CD8-positive, alpha-beta memory T cell (primary cell): Measurements from ENCODE around the gene TRPV5. TPM values are rescaled to one million over a fixed set of nuclear protein-coding genes. Genes with fewer than 3 reads are reported as not detected.

Experiments used
- CTCF ChIA-PET: fragments of 350-600 bp; sonication (Branson Sonifier 250); formaldehyde crosslinking; loops from one replicate; lab custom pipeline; 2021; ENCODE audit warnings: antibody characterized with exemption; lab: Charles Lee
- POLR2A ChIA-PET: fragments of 350-600 bp; sonication (Branson Sonifier 250); formaldehyde crosslinking; loops from one replicate; lab custom pipeline; 2021; ENCODE audit warnings: antibody characterized with exemption; lab: Charles Lee
- DNase-seq, 5 donors: peaks; one replicate each; pipeline versions ENCODE4 v3.0.0 to v3.0.0-alpha.2; 2020 to 2022; ENCODE audit warnings: mixed read lengths in 1 of 5
- H3K27ac ChIP-seq: one replicate; pipeline ENCODE4 v1.7.0; 2013; ENCODE audit warnings: low read depth, mild to moderate bottlenecking, low read length, moderate library complexity
- H3K27me3 ChIP-seq: 2 replicates; pipeline ENCODE4 v1.7.0; 2013; ENCODE audit warnings: low read length, mild to moderate bottlenecking; ENCODE audit not compliant: insufficient read depth, poor library complexity, severe bottlenecking
- H3K36me3 ChIP-seq: 2 replicates; pipeline ENCODE4 v1.7.0; 2013; ENCODE audit warnings: mild to moderate bottlenecking, low read length, moderate library complexity; ENCODE audit not compliant: insufficient read depth
- H3K4me1 ChIP-seq: 2 replicates; pipeline ENCODE4 v1.7.0; 2013; ENCODE audit warnings: mild to moderate bottlenecking, low read length, moderate library complexity; ENCODE audit not compliant: insufficient read depth
- H3K4me3 ChIP-seq: 2 replicates; pipeline ENCODE4 v1.7.0; 2013; ENCODE audit warnings: mild to moderate bottlenecking, low read length
- H3K9me3 ChIP-seq: 2 replicates; pipeline ENCODE4 v1.7.0; 2013; ENCODE audit warnings: mild to moderate bottlenecking, low read length
- H3K27ac Mint-ChIP-seq, 8 donors: one replicate each; pipeline ENCODE4 v1.8.0; 2020 to 2021; ENCODE audit warnings: mixed read lengths in 8 of 8, mild to moderate bottlenecking in 6 of 8, inconsistent platforms in 3 of 8, moderate library complexity in 3 of 8
- H3K27me3 Mint-ChIP-seq, 2 donors: one replicate each; pipeline ENCODE4 v1.8.0; 2020 to 2021; ENCODE audit warnings: mixed read lengths in 2 of 2, mild to moderate bottlenecking in 1 of 2, moderate library complexity in 1 of 2
- H3K36me3 Mint-ChIP-seq, 3 donors: one replicate each; pipeline ENCODE4 v1.8.0; 2020 to 2021; ENCODE audit warnings: mixed read lengths in 3 of 3, inconsistent platforms in 1 of 3, mild to moderate bottlenecking in 1 of 3
- H3K4me1 Mint-ChIP-seq, 3 donors: one replicate each; pipeline ENCODE4 v1.8.0; 2020 to 2021; ENCODE audit warnings: mixed read lengths in 3 of 3, inconsistent platforms in 1 of 3, mild to moderate bottlenecking in 1 of 3
- H3K4me3 Mint-ChIP-seq, 7 donors: one replicate each; pipeline ENCODE4 v1.8.0; 2020 to 2021; ENCODE audit warnings: mixed read lengths in 7 of 7, mild to moderate bottlenecking in 6 of 7, moderate library complexity in 4 of 7, inconsistent platforms in 2 of 7
- H3K9me3 Mint-ChIP-seq, 5 donors: one replicate each; pipeline ENCODE4 v1.8.0; 2020 to 2022; ENCODE audit warnings: mixed read lengths in 5 of 5, mild to moderate bottlenecking in 3 of 5, moderate library complexity in 2 of 5, inconsistent platforms in 1 of 5
- polyA plus RNA-seq: library from polyadenylated mRNA; unstranded; fragments of 300-500 nt; fragmentation: Illumina TruSeq; gene quantifications from one replicate; pipeline ENCODE4 v1.2.3, GENCODE V29; 2021
- total RNA-seq, 2 experiments: library from RNA; stranded (reverse); gene quantifications; one replicate each; pipeline ENCODE4 v1.2.3, GENCODE V29; 2021

The TRPV5 gene
- total and polyA plus RNA-seq, 3 experiments from 2014 or later, result not detected

- H3K27ac Mint-ChIP-seq, result peak overlapping the region in 1 of 8 donors; percentile 10
- H3K4me1 Mint-ChIP-seq, result no peaks in the 10 kb centered on the region
- Histone ChIP-seq H3K9me3 (no peaks in the 10 kb centered on the region), H3K4me3 (no peak overlapping the region), H3K4me1 (no peaks in the 10 kb centered on the region), H3K27me3 (no peaks in the 10 kb centered on the region), H3K36me3 (no peaks in the 10 kb centered on the region), H3K27ac (no peak overlapping the region)
- H3K9me3 Mint-ChIP-seq, result no peaks in the 10 kb centered on the region
- H3K4me3 Mint-ChIP-seq, result no peak overlapping the region
- peaks cover 19 to 20% of the 10 kb centered on the region in 2 donors for H3K27me3 Mint-ChIP-seq
- no peak for DNase-seq
- CTCF ChIA-PET, result no interaction called here
- no peaks in the 10 kb centered on the region for H3K36me3 Mint-ChIP-seq
- POLR2A ChIA-PET, result no interaction called here
Measured at GRCh38 chr7:142938611-142939010, 5.1 kb upstream of the TRPV5 start.

DNA sequence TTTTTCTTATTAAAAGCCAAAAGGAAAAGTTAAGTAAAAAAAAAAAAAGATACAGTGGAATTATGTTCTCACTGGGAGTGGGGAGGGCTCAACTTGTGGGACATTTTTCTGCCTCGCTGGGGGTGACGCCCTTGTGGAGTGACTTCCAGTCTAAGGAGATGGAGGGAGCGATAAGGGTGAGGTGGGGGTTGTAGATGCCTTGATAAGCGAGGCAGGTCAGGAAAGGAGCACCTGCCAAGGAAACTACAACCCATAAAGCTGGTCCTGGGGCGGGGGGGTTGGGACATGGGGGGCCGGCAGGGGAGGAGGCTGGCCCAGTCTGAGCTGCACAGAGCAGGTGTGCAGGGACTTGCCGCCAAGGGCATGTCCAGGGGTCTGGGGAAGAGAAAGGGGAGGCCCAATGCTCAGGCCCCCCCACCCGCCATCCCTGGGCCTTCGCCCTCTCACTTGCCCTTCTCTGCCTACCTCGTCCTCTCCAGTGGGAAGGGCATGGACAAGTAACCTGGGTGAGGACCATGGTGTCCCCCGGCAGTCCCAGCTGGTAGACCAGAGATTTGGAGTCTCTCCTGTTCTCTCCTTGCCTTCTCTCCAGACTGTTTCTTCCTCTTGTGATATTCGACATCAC, 2.5 kb upstream of the TRPV5 start:
- H3K4me1 Mint-ChIP-seq, result no peaks in the 10 kb centered on the region
- H3K27ac ChIP-seq, result no peak overlapping the region
- H3K4me3 ChIP-seq, result no peak overlapping the region
- H3K9me3 ChIP-seq, result no peaks in the 10 kb centered on the region
- H3K9me3 Mint-ChIP-seq, result no peaks in the 10 kb centered on the region
- H3K4me1 ChIP-seq, result no peaks in the 10 kb centered on the region
- H3K27ac Mint-ChIP-seq, result no peak overlapping the region
- H3K36me3 ChIP-seq, result no peaks in the 10 kb centered on the region
- CTCF ChIA-PET, result no interaction called here
- POLR2A ChIA-PET, result no interaction called here
- no peaks in the 10 kb centered on the region for H3K27me3 ChIP-seq
- no peak overlapping the region for H3K4me3 Mint-ChIP-seq
- H3K27me3 Mint-ChIP-seq, result peaks cover 13 to 15% of the 10 kb centered on the region in 2 donors
- H3K36me3 Mint-ChIP-seq, result no peaks in the 10 kb centered on the region
- DNase-seq, result no peak

GRCh38 chr7:142934056-142934455, 510 bp upstream of the TRPV5 start:
- no peak for DNase-seq
- POLR2A ChIA-PET, result no interaction called here
- Histone ChIP-seq H3K27me3 (no peaks in the 10 kb centered on the region), H3K9me3 (no peaks in the 10 kb centered on the region), H3K27ac (no peak overlapping the region), H3K4me1 (no peaks in the 10 kb centered on the region), H3K36me3 (no peaks in the 10 kb centered on the region), H3K4me3 (no peak overlapping the region)
- Mint-ChIP-seq H3K27ac (no peak overlapping the region), H3K36me3 (no peaks in the 10 kb centered on the region), H3K4me1 (no peaks in the 10 kb centered on the region), H3K4me3 (no peak overlapping the region), H3K27me3 (peaks cover 13% of the 10 kb centered on the region in 2 donors), H3K9me3 (no peaks in the 10 kb centered on the region)
- CTCF ChIA-PET, result no interaction called here

DNA sequence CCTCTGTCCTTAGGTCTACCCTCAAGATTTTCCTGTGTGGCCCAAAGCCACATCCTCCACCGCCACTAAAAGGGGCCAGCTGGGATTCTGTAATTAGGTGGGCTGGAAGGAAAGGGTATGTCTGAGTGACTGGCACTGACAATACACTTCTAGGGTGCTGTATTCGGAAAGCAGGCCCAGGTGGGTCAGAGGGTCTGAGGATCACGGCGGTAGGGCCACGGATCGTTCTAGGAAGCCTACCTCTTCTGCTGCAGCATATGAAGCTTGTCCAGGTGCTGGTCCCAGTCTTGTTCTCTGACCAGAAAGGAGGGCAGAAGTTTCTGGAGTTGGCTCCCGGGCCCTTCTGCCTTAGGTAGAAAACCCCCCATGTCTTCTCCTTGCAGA, 462 bp downstream of the TRPV5 start:
- Mint-ChIP-seq H3K4me3 (no peak overlapping the region), H3K36me3 (no peaks in the 10 kb centered on the region), H3K27ac (no peak overlapping the region), H3K27me3 (peaks cover 13 to 17% of the 10 kb centered on the region in 2 donors), H3K4me1 (no peaks in the 10 kb centered on the region), H3K9me3 (no peaks in the 10 kb centered on the region)
- H3K9me3 ChIP-seq, result no peaks in the 10 kb centered on the region
- H3K27ac ChIP-seq, result no peak overlapping the region
- DNase-seq, result no peak
- H3K27me3 ChIP-seq, result no peaks in the 10 kb centered on the region
- H3K4me3 ChIP-seq, result no peak overlapping the region
- no peaks in the 10 kb centered on the region for H3K36me3 ChIP-seq
- ChIA-PET POLR2A (no interaction called here), CTCF (no interaction called here)
- no peaks in the 10 kb centered on the region for H3K4me1 ChIP-seq

DNA sequence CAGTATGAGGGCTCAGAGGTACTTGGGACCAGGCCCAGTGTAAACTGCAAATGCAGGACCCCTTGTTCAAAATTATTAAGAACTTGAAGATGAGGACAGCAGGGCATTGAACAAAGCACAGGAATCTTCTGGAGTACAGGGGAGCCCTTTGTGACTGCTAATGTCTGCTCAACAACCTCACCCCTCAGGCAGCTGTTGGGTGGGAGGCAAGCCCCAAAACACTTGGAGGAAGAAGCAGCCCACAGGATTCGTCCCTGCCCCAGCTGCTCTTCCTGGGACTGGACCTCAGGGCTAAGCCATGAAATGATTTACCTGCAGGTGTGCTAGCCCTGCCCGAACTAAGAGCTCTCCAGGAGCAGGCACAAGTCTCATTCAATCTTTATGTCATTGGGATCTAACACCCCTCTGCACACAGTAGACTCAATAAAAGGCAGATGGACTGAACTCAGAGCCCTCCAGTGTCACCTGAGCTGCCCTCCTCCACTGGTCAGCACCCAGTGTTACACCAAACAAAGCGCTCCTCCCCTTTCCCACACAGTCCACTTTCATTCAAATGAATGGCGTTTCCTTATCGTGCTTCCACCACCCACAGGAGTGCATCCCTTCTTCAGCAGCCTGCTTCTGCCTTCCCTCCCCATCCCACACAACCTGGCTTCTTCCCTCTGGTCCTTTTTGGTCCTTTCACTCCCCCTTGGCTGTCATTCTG, 1.0 kb downstream of the TRPV5 start:
- Mint-ChIP-seq H3K27me3 (peaks cover 13 to 15% of the 10 kb centered on the region in 2 donors), H3K4me1 (no peaks in the 10 kb centered on the region), H3K9me3 (no peaks in the 10 kb centered on the region), H3K4me3 (no peak overlapping the region), H3K27ac (no peak overlapping the region), H3K36me3 (no peaks in the 10 kb centered on the region)
- Histone ChIP-seq H3K27ac (no peak overlapping the region), H3K4me1 (no peaks in the 10 kb centered on the region), H3K4me3 (no peak overlapping the region), H3K9me3 (no peaks in the 10 kb centered on the region), H3K36me3 (no peaks in the 10 kb centered on the region), H3K27me3 (no peaks in the 10 kb centered on the region)
- CTCF ChIA-PET, result no interaction called here
- POLR2A ChIA-PET, result no interaction called here
- no peak for DNase-seq

DNA sequence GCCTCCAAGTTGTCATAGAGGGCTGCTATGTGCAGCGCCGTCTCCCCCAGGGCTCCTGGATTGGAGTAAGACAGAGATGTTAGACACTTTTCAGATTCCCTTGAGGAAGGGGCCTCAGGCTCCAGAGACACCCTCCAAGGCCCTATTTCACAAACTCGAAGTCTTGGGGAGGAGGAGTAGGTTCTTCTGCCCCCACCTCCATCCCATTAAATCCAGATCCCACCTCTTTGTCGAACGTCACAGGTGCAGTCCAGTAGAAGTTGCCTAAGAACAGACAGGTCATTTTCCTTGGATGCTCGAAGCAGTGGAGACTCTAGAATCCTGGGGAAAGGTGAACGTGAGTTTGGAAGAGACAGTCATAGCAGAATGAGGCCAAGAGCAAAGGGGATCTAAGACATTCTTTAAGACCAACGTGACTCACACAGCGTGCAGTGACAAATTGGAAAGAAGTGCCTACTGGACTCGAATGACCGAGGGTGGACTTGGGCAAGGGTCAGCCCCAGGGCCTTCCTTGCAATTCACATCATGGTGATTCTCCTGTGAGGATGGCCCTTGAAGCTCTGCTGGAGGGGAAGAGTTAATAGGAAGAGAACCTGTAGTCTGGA, 3.3 kb downstream of the TRPV5 start:
- H3K9me3 Mint-ChIP-seq, result no peaks in the 10 kb centered on the region
- H3K36me3 ChIP-seq, result no peaks in the 10 kb centered on the region
- DNase-seq, result no peak
- no peak overlapping the region for H3K4me3 Mint-ChIP-seq
- no peaks in the 10 kb centered on the region for H3K36me3 Mint-ChIP-seq
- H3K27me3 ChIP-seq, result no peaks in the 10 kb centered on the region
- peaks cover 6 to 16% of the 10 kb centered on the region in 2 donors for H3K27me3 Mint-ChIP-seq
- H3K4me1 Mint-ChIP-seq, result no peaks in the 10 kb centered on the region
- H3K27ac Mint-ChIP-seq, result peak overlapping the region in 1 of 8 donors; percentile 78
- ChIA-PET POLR2A (no interaction called here), CTCF (no interaction called here)
- H3K4me3 ChIP-seq, result no peak overlapping the region
- no peak overlapping the region for H3K27ac ChIP-seq
- H3K9me3 ChIP-seq, result no peaks in the 10 kb centered on the region
- no peaks in the 10 kb centered on the region for H3K4me1 ChIP-seq

DNA sequence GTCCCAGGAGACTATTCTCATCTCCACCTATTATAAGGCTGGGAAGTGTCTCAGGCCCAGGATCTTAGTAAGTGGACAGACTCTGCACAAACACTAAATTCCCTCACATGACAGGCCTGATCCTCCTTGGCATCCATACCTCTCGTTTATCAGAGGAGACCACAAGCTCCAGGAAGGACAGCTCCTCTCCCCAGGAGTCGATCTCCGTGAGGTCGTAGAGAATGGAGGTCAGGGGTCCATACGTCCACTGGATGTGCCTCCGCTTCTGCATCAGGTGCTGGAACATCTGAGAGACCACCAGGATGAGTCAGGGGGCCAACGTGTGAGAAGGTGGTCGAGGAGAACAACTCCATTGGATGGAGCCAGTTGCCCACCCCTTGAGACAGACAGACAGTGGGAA, 5.6 kb downstream of the TRPV5 start:
- ChIA-PET POLR2A (no interaction called here), CTCF (no interaction called here)
- Mint-ChIP-seq H3K36me3 (no peaks in the 10 kb centered on the region), H3K4me3 (no peak overlapping the region), H3K27ac (no peak overlapping the region), H3K27me3 (peaks cover 0 to 12% of the 10 kb centered on the region in 2 donors), H3K9me3 (no peaks in the 10 kb centered on the region), H3K4me1 (no peaks in the 10 kb centered on the region)
- Histone ChIP-seq H3K4me1 (no peaks in the 10 kb centered on the region), H3K4me3 (no peak overlapping the region), H3K27me3 (no peaks in the 10 kb centered on the region), H3K9me3 (no peaks in the 10 kb centered on the region), H3K36me3 (no peaks in the 10 kb centered on the region), H3K27ac (no peak overlapping the region)
- no peak for DNase-seq

DNA sequence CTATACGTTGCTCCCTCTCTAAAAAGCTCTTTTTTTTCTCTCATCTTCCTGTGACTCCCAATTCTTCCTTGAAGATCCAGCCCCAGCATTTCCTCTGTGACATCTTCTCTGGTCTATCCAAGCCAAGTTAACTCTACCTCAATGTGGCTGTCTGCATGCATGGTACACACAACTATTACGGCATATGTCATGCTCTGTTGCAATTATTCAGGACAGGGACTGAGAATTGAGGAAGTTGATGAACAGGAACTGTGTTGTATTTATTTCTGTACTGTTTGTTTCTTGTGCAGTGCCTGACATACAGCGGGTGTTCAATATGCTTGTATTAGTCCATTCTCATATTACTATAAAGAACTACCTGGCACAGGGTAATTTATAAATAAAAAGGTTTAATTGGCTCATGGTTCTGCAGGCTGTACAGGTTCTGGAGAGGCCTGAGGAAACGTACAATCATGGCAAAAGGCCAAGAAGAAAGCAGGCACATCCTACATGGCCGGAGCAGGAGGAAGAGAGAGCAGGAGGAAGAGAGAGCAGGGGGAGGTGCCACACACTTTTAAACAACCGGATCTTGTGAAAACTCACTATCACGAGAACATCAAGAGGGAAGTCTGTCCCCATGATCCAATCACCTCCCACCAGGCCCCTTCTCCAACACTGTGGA, 6.3 kb downstream of the TRPV5 start:
- no peak overlapping the region for H3K27ac Mint-ChIP-seq
- ChIA-PET CTCF (no interaction called here), POLR2A (no interaction called here)
- Histone ChIP-seq H3K4me3 (no peak overlapping the region), H3K27ac (no peak overlapping the region), H3K9me3 (no peaks in the 10 kb centered on the region), H3K27me3 (no peaks in the 10 kb centered on the region), H3K36me3 (no peaks in the 10 kb centered on the region), H3K4me1 (no peaks in the 10 kb centered on the region)
- no peak overlapping the region for H3K4me3 Mint-ChIP-seq
- no peaks in the 10 kb centered on the region for H3K36me3 Mint-ChIP-seq
- H3K27me3 Mint-ChIP-seq, result peaks cover 0 to 12% of the 10 kb centered on the region in 2 donors
- DNase-seq, result no peak
- H3K4me1 Mint-ChIP-seq, result no peaks in the 10 kb centered on the region
- no peaks in the 10 kb centered on the region for H3K9me3 Mint-ChIP-seq
